ENCODE measurements around the gene CCNY.

CCNY gene

DNA sequence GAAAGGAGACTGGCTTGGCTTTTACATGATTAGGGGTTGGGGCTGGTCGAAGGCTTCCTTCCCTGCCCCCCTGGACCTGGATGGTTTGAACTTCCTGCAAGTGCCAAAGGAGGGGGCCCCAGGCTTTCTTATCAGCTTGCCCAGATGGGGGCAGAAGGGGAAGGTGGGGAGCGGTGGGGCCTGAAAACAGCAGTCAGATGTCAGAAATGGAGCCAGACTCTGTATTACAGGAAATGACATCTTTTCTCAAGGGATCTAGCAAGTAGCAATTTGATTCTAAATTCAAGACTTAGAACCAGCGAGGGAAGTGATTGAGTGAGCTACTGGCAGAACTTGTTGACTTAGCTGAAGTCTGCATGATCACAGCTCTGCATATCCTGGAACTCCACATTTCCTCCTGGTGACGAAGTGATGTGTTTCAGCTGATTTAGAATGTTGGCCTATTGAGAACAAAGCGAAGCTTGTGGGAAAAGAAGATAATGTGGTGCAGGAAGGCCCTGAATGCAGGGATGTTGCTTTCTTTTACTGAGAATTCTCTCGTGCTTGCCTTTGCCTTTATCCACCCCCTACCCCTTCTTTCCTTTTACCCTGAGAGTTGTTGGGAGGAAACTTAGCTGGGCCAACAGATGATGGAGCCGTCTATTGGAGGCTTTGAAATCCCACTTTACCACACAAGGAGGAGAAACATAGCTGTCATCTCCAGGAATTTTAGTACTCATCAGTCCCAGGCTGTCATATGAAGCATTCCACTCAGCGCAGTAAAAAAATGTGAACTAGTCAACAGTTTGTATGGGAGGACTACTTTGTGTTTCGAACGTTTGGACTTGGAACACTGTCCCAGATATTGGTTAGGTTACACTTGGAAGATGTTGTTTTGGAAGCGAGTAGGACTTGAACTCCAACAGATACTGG is 43.2 kb downstream of the CCNY start:
- peak in 5 of 56 donors; percentile 18 to 59 (median 27) for DNase-seq

- no peak for DNase-seq
These were observed 45.8 kb downstream of the CCNY start for GRCh38 chr10:35382096-35382495.

GRCh38 chr10:35384265-35384868 is 48.1 kb downstream of the CCNY start:
- DNase-seq = no peak

DNA sequence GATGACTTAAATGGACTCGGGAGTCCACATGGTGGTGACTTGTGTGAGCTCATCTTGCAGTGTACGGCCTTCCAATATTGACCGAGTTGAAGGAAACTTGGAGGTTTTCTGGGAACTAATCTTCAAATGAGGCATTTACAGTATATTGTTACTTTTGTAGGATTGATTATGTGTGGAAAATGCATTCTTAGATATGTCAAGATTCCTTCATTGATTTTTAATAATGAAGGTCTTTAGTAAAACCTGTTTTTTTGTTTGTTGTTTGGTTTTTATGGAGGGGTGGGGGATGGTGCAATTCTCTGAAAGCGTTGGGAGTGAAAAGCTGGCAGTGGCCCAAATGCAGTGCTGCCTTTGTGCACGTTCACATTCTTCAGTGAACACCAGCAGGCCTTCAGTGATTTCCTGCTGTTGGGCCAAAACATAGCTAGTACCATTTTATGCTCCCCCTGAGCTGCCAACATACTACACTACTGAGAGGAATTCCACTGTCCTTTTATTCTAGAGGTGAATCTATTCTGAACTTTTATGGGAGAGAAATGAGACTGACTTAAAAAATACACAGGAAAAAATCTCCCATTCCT is 50.4 kb downstream of the CCNY start:
- peak in 1 of 56 donors; percentile 30 for DNase-seq

DNA sequence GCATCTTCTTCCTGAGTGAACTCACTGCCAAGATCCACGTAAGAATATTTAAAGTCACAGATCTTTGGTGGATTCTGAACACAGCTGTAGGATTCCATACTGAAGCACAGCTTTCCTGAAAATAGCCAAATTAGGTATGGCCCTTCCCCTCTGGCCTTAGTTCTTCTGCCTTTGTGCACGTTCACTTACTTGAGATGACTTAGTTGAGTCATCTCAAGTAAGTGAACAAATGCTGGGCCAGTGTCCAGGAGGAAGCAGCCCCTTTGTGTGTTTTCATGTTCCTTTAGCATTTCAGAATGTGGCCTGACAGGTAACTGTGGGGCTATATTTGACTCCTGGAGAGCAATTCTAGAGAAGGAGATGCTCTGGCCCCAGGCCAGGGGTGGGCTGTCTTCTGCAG is 51.5 kb downstream of the CCNY start:
- no peak for DNase-seq

GRCh38 chr10:35388197-35388596 is 51.9 kb downstream of the CCNY start:
- no peak for DNase-seq

- no peak for DNase-seq
These were observed 52.4 kb downstream of the CCNY start for GRCh38 chr10:35388682-35389081.

DNA sequence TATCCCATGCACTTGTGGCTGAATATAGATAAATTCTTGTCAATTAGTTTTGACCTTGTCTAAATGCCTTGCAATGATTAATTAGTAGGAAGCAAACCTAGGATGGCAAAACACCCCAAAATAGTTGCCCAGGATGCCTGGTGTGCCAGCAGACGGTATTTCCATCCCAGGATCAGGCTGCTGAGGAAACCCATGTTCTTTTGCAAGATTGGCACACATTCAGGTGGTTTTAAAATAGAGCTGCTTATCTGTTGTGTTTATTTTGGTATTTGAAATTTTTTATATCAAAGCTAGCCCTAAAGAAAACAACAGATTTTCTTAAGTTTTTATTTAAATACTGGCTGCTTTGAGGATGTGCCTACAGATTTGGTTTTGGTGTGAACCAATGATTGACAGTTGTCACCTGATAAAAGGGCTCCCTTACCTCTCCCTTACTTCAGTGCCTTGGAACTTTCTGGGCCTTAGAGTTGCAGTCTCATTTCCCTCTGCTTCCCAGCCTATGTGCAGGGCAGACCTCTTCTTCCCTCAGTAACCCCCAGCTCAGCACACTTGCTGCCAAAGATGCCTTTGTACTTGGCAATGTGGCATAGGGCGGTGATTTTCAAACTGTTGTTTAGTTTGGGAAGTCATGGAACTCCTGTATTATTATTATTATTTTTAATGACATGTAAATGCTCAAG is 54.0 kb downstream of the CCNY start:
- no peak for DNase-seq

DNA sequence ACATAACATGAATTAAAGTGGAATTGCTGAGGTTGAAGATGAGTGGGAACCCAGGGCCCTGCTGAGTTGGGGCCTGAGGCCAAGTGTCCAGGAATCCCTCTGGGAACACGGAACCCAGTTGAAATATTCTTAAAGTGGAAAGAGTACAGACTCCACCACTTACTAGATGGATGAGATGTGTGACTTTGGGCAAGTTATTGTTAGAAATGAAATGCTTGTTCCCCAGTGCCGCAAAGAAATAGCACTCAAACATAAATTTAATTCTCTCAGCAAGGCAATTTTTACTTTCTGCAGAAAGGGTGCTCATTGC is 54.5 kb downstream of the CCNY start:
- no peak for DNase-seq

- no peak for DNase-seq
These were observed 55.0 kb downstream of the CCNY start for GRCh38 chr10:35391153-35391953.

DNA sequence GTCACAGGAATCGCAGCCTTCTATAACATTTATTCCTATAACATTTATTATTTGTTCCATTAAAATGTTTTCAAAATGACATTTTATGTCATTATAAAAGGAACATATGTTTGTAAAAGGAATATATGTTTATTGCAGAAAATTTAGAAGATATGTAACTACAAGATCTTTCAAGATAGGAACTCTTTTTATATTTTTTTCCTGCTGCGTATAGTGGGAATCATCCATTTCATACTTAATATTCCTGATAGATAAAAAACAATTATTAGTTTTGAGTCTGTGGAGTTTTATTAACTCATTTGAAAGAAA is 55.6 kb downstream of the CCNY start:
- no peak for DNase-seq

DNA sequence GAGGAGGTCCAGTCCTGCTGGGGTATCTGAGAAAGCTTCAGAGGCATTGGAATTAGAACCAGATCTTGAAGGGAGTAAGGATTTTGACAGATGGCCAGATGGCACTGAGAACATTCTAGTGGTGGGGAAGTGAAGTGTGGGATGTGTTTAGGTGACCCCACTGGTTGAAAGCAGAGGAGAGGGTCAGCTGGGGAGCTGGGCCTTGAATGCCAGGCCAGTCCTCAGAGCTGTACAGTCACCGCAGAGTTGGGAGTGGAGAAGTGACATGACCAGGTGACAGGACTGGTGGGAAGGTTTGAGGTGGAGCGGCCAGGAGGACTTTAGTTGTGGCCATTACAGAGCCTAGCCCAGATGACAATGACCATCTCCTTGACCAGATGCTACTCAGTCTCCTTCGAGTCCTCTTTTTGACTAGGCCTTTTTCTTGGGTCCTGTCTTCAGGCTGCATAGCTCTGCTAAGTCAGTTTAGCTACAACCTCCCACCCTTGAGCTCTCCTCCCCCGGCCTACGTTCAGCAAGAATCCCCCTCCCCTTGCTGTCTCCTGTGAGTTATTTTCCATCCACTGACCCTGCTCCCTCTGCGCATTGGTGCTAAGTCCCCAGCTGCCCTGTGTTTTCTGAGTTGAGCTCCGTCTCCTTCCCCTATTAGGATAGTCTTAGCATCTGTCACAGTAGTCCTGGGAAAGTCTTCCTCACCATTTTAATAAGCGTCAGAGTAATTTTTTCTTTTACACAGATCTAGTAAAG is 56.3 kb downstream of the CCNY start:
- no peak for DNase-seq

GRCh38 chr10:35394411-35394851 is 58.1 kb downstream of the CCNY start:
- DNase-seq = no peak

- DNase-seq = no peak
These were observed 58.6 kb downstream of the CCNY start for GRCh38 chr10:35394934-35395333.

GRCh38 chr10:35396560-35397434 is 60.5 kb downstream of the CCNY start:
- DNase-seq = no peak

- no peak for DNase-seq
These were observed 61.6 kb downstream of the CCNY start for GRCh38 chr10:35397953-35398352.

GRCh38 chr10:35398355-35398754 is 62.0 kb downstream of the CCNY start:
- DNase-seq = no peak

DNA sequence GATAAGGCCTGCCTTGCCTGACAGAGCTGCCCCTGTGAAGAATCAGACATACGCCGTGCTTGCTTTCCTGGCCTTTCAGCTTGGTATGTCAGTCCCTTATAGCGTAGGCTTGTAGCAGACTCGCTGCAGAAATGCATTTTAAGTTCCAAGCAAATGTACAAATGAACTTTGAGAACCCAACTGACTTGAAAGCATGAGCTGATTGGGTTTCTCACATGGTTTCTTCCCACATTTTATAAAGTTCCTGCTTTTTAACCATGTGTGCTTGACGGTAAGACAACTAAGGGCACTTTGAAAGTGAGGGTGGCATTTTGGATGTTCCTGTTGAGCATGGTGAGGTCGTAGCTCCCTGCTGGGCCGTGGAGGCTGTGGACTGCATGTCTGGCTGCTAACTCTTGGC is 62.6 kb downstream of the CCNY start:
- DNase-seq = no peak

GRCh38 chr10:35399414-35400009 is 63.2 kb downstream of the CCNY start:
- DNase-seq = no peak

All from amygdala (tissue), 56 donors.